Tibial nerve (tissue), 3 donors: Measurements from ENCODE around the gene PLPPR3.

ENCODE experiments used
- POLR2A ChIP-seq, 2 donors: fragments of 450-650 bp; IDR thresholded peaks; one replicate each; pipeline ENCODE4 v1.6.1; 2017; ENCODE audit warnings: antibody characterized with exemption in 2 of 2, mild to moderate bottlenecking in 2 of 2, moderate library complexity in 2 of 2
- TF ChIP-seq, protein P1 (sequence below), 5 experiments: fragments of 200-600 bp in 3 of 5; fragments of 450-650 bp in 2 of 5; sonication (generic) in 3 of 5; IDR thresholded peaks; one replicate each; pipeline ENCODE4 v1.5.1; 2016 to 2019; ENCODE audit warnings: antibody characterized with exemption in 5 of 5, mild to moderate bottlenecking in 3 of 5, moderate library complexity in 2 of 5

DNA sequence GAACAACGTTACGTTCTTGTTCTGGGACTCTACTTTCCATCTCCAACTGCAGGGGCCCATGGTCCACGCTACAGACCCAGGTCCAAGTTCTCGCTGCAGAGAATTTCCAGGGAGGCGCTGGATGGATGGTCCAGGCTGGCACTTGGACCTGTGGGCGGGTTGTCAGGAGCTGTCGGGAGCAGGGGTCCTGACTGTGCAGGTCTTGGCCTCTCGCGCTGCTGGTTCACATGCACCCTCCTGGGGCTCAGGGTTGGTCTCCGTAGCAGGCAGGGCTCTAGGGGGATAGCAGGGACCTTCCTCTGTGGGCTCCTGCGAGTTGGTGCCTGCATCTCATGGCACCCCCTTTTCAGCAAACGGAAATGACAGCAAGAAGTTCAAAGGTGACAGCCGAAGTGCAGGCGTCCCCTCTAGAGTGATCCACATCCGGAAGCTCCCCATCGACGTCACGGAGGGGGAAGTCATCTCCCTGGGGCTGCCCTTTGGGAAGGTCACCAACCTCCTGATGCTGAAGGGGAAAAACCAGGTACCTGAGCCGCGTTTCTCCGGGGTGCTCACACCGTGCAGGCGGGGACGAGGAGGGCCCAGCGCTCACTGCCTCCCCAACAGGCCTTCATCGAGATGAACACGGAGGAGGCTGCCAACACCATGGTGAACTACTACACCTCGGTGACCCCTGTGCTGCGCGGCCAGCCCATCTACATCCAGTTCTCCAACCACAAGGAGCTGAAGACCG is 17.9 kb downstream of the PLPPR3 start:
- no peak for TF ChIP-seq POLR2A (IDR thresholded peaks at IDR 0.05)
- TF ChIP-seq, protein P1, sequence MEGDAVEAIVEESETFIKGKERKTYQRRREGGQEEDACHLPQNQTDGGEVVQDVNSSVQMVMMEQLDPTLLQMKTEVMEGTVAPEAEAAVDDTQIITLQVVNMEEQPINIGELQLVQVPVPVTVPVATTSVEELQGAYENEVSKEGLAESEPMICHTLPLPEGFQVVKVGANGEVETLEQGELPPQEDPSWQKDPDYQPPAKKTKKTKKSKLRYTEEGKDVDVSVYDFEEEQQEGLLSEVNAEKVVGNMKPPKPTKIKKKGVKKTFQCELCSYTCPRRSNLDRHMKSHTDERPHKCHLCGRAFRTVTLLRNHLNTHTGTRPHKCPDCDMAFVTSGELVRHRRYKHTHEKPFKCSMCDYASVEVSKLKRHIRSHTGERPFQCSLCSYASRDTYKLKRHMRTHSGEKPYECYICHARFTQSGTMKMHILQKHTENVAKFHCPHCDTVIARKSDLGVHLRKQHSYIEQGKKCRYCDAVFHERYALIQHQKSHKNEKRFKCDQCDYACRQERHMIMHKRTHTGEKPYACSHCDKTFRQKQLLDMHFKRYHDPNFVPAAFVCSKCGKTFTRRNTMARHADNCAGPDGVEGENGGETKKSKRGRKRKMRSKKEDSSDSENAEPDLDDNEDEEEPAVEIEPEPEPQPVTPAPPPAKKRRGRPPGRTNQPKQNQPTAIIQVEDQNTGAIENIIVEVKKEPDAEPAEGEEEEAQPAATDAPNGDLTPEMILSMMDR (IDR thresholded peaks at IDR 0.05), result no peak
